HG02943 (cell line): ENCODE results near the gene CREB5.

Experiments used
- ATAC-seq: cut with Tn5 transposase; IDR thresholded peaks from one replicate; pipeline ENCODE4 v1.9.1; 2021; ENCODE audit warnings: mild to moderate bottlenecking, low read depth, moderate library complexity; ENCODE audit not compliant: unreplicated experiment

The CREB5 gene

GRCh38 chr7:28661826-28662595 is 249.7 kb downstream of the CREB5 start:
- ATAC-seq = no peak

DNA sequence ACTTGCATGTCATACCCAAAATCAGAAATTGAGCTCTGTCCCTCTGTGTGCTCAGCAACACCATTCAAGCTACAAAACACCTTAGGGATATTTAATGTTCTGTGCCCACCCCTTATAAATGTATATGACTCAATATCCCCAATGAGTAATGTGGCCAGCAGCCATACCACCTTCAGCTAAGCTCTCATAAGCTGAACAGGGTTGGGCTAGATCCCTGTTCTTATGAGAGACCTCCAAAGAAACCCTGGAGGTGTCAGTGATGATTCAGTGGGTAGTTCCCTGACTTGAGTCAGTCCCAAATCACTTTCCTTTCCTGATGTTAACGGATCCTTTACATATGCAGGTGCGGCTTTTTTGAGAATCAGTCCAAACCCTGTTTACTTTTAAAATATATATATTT is 253.8 kb downstream of the CREB5 start:
- ATAC-seq = no peak

DNA sequence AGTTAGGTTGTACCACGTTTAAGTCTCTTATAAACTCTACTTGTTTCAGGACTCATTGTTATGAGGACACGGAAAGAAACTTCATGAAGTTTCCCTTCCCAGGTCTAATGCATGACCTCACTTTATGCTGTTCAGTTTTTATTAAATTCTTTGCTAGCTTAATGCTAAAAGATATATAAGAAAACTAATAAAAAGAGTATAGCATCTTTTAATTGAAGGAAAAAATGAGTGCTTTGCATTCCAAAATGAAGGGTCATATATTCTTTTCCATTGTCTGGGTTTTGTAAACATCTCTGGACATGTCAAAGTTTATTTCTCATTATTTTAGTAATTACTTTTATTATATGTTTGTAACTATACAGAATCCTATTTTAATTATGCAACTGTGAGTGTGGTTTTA is 255.8 kb downstream of the CREB5 start:
- ATAC-seq = no peak

- no peak for ATAC-seq
Measured at GRCh38 chr7:28669330-28669729, 257.0 kb downstream of the CREB5 start.

- no peak for ATAC-seq
Measured at GRCh38 chr7:28671526-28671925, 259.2 kb downstream of the CREB5 start.

DNA sequence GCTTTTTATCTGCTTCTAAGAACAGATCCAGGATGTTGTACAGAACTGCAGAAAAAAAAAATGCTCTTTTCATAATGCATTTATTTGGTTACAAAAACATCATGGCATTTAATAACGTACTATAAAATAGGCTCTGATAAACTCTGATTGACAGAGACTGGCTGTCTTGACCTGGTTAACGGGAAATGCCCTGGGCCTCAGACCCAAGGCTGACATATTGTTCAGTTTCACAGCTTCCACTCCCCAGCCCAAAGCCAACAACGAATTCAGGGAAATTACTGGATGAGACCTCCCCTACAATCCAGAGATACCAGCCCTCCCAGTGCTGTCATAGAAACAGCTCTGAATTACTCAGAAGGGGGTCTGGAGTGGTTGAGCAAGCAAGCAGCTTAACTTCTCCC is 260.1 kb downstream of the CREB5 start:
- no peak for ATAC-seq

- ATAC-seq = no peak
Measured at GRCh38 chr7:28674359-28674782, 262.1 kb downstream of the CREB5 start.

- ATAC-seq = no peak
Measured at GRCh38 chr7:28675429-28675828, 263.1 kb downstream of the CREB5 start.

DNA sequence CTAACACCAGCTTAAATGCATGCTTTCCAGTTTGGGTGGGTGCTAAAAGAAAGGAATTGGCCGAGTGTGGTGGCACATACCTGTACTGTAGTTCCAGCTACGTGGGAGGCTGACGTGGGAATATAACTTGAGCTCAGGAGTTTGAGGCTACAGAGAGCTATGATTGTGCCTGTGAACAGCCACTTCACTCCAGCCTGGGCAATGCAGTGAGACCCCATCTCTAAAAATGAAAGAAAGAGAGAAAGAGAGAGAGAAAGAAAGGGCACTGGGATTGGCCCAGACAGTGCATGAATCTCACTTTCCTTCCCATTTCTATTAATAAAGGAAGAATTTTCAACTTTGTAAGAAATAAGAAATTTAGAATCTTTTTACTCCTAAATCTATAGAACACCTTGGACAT is 265.4 kb downstream of the CREB5 start:
- no peak for ATAC-seq

- no peak for ATAC-seq
Measured at GRCh38 chr7:28678431-28678965, 266.2 kb downstream of the CREB5 start.

DNA sequence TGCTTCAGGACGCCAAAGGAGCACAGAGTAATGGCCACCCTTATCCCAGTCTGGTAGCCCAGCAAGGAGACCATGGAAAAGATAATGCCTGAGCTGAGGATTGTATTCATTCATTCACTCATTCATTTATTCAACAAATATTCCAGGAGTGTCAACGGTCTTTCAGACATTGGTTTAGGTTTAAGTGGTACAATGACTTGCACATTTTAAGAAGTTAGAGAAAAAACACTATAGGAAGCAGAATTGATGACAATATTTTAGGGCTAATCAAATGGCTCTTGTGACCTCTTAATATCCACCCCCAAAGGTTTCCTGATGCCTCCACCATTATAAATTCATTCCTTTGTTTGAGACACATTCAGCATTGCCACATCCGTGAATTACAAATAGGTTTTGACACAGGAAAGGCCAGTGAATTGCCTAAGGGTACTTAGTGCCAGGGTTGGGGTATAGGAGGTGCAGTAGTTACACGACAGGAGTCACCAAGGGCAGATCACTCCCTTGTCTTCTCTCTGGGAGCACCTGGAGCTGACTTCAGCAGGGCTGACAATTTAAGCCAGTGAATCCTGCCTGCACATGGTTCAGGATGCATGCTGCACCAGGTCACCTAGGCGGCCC is 269.5 kb downstream of the CREB5 start:
- no peak for ATAC-seq

DNA sequence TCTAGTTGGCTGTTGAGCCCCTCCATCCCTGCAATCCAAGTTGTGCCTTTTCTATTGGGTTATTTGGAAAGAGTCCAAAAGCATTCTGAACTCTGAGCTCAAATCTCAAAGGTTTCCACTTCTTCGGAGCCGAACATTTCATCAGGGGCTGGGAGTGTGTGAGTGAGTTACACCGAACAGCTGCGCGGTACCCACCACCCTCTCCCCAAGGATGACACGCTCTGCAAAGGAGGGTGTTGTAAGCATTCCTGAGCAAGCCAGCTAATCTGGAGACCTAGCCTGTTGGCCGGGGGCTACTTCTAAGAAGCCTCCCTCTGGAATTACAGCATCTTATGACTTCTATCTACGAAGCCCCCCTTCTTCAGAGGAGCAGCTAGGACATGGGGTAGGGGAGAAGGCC is 270.5 kb downstream of the CREB5 start:
- no peak for ATAC-seq

DNA sequence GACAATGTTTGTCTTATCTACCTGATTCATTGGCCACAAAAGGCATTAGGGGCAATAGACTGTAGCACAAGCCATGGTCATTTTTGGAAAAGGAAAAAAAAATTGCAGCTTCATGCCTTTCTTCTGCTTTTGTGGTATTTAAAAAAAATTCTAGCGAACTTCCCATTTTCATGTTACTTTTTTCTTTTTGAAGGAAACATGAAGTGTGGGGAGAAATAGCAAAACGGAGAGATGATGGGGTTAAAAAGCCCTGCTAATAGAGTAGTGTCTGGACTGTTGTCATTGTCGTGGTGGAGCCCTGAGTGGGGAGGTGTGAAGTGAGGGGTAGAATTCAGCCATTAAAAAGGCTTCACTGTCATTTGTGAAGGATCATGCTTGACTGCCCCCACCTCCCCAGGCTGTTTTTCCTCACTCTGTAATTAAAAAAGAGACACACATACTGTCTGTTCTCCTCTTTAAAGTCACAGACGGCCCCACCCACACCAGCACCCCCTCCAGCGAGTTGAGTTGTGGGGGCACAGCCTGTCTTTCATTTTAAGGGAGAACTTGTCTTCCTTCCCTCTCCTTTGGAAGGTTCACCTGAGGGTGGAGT is 272.4 kb downstream of the CREB5 start:
- ATAC-seq = no peak

DNA sequence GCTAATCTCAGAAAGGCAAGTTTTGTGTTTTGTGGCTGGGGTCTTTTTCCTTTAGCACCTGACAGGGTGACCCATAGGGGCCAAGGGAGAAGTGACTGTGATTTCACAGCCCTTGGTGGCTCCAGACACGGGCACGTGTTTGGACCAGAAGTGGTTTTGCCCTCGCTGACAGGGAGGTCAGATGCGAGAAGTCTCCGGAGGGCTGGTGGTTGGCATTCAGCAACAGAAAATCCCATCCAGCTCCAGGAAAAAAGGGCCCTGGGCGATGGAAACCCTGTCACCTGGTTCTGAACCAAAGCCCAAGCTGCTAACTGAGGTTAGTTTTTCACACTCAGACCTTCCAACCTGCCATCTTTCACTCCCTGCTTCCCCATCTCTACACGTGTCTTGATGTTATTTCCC is 272.9 kb downstream of the CREB5 start:
- ATAC-seq = no peak

GRCh38 chr7:28685644-28686417 is 273.5 kb downstream of the CREB5 start:
- no peak for ATAC-seq

- no peak for ATAC-seq
Measured at GRCh38 chr7:28686418-28686800, 274.1 kb downstream of the CREB5 start.

DNA sequence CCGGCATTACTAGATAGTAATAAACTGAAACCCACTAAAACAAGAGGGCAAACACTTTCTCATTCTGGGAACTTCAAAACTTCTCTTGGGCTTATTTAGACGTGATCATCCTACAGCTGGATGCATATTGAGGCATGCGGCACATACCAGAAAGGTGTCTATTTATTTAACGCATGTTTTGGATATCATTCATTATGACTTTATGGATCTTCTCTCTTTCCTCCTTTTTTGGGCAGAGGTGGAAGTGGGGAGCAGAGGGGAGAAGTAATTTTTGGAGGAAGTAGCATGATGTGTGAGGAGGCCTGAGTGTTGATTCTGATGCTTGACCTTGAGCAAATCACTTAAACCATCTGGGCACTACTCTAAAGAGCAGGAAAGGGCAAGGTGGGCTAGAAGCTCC is 275.2 kb downstream of the CREB5 start:
- ATAC-seq = no peak

DNA sequence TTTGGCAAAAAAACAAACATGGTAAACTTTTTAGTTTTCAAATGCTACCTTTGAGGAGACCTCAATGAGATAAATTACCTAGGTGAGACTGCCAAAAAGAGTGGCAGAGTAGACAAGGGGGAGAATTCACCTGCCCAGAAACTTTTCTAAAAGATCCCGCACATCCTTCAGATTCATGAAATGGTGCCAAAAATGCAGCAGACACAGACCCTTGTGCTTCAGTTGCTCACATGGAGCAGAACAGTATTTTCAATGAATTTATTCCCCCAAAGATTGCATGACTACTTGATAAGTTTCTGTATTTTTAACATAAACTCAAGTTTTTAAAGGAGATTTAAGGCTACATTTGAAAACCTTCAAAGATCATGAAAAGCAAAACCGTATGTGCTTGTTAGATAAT is 275.9 kb downstream of the CREB5 start:
- ATAC-seq = no peak

DNA sequence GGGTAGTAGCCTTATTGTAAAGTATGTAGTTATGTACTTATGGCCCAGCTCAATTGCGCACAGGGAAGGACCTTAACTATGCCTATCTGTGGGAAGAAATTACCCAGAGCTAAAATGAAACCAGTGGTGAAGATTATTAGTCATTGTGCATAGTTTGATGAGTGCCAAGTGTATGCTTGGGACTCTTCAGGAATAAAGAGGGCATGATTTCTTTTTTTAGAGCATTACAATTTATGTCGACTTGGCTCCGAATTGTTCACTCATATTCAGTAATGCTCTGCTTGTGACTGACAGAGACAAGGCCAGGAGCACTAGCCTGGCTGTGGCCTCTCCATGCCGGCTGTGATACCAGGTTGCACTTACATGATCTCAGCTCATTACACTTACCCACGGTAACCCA is 276.3 kb downstream of the CREB5 start:
- ATAC-seq = no peak

GRCh38 chr7:28695300-28696295 is 283.3 kb downstream of the CREB5 start:
- ATAC-seq = no peak
